Jurkat, Clone E6-1 (cell line): ENCODE results near the gene KIF26B.
"Not testable (repeated sequence)": the region's sequence is repeated elsewhere in the genome, so short reads cannot be mapped to it uniquely, and the experiment has no call there.

Experiments used
- DNase-seq: peaks from one replicate; pipeline ENCODE4 v3.0.0-alpha.2; 2011; ENCODE audit warnings: low read depth, low spot score
- H3K4me3 ChIP-seq: 2 replicates; pipeline ENCODE4 v1.5.1; 2011; ENCODE audit warnings: mild to moderate bottlenecking, low read length, control low read depth, moderate library complexity

The KIF26B gene

DNA sequence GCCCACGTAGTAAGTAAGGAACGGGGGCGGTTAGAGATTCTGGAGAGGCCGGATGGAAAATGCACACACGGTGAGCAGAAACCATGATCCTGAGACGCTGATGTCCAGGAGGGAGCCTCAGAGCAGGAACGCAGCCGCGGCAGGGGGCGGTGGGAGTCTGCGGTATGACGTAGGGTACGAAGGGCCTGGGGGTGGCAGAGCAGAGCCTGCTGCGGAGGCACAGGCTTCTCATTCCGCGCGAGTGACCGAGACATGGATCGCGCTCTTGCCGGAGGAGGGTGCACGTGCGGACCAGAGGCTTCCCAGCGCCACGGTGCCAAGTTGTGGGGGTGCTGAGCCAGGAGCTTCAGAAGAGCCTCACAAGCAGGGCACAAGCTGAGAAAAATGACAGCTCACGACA is 176.2 kb downstream of the KIF26B start:
- no peak for DNase-seq
- H3K4me3 ChIP-seq: no peak overlapping the region

- H3K4me3 ChIP-seq: no peak overlapping the region
- DNase-seq: no peak
Observed at GRCh38 chr1:245332085-245332484, 177.3 kb downstream of the KIF26B start.

- H3K4me3 ChIP-seq: no peak overlapping the region
- no peak for DNase-seq
Observed at GRCh38 chr1:245332513-245332912, 177.7 kb downstream of the KIF26B start.

DNA sequence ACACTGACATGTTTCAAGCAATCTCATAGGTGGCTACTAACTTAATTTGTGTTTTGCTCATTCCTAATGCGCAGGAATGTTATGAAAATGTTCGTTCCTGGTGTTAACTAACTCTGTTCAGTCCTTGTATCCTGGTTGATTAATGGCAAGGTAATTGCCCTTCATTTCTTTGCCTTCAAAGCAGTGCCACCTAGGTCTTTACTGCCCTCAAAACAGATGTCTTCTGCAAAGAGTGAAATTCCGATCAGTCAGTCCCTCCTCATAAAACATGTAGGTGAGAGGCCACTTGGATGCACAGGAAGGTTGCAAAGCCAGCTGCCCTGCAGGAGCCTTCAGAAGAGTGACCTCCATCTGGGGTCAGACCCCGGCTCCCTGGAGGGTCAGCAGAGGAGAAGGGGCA is 179.4 kb downstream of the KIF26B start:
- H3K4me3 ChIP-seq: no peak overlapping the region

DNA sequence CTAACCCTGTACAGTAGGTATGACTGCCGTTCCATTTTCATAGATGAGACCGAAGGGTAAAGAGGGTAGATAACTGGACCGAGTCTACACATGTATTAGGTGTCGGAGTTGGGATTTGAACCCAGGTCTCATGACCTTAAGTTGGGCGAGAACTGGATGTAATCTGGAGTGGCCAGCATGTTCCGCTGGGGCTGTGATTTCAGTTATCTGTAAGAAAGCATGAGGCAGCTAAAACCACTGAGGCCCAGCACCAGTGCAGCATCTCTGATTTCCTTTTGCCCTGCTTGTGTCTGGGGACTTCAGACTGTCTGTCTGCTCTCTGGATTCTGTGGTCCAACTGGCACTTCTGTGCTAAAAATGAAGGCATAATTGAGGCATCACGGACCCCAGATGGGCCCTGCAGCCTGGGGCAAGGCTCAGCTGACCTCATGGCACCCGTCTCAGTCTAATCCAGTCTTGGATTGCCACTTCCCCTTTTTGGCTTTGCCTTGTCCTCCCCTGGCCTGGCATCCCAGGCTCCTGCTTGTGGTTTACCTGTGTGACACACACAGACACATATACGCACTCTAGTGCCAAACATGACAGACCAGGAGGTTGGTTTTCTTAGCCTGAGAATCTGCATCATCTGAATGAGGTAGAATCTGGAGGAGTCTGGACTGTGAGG is 180.2 kb downstream of the KIF26B start:
- DNase-seq: no peak
- no peak overlapping the region for H3K4me3 ChIP-seq

More for the DNA sequence above, 179.4 kb downstream of the KIF26B start:
- DNase-seq: no peak

DNA sequence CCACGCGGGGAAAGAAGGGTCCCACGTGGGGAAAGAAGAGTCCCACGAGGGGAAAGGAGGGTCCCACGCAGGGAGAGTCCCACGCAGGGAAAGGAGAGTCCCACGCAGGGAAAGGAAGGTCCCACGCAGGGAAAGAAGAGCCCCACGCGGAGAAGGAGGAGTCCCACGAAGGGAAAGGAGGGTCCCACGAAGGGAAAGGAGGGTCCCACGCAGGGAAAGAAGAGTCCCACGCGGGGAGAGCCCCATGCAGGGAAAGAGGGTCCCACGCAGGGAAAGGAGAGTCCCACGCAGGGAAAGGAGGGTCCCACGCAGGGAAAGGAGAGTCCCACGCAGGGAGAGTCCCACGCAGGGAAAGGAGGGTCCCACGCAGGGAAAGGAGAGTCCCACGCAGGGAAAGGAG is 180.9 kb downstream of the KIF26B start:
- H3K4me3 ChIP-seq, DNase-seq: not testable (repeated sequence)

- no peak for DNase-seq
- H3K4me3 ChIP-seq: no peak overlapping the region
Observed at GRCh38 chr1:245336149-245336983, 181.6 kb downstream of the KIF26B start.

DNA sequence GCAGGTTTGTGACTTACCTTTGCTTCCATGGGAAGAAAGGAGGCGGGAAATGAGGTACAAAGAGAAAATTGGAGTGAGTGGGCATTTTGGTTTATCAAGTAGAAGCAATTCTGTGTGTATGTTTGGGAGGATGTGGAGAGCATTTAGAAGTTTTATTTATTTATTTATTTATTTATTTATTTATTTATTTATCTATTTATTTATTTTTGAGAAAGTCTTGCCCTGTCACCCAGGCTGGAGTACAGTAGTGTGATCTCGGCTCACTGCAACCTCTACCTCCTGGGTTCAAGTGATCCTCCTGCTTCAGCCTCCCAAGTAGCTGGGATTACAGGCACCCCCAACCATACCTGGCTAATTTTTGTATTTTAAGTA is 182.2 kb downstream of the KIF26B start:
- not testable (repeated sequence) for DNase-seq, H3K4me3 ChIP-seq

GRCh38 chr1:245337829-245338484 is 183.2 kb downstream of the KIF26B start:
- peak; percentile 59 for DNase-seq
- peak overlapping the region; percentile 8 for H3K4me3 ChIP-seq

DNA sequence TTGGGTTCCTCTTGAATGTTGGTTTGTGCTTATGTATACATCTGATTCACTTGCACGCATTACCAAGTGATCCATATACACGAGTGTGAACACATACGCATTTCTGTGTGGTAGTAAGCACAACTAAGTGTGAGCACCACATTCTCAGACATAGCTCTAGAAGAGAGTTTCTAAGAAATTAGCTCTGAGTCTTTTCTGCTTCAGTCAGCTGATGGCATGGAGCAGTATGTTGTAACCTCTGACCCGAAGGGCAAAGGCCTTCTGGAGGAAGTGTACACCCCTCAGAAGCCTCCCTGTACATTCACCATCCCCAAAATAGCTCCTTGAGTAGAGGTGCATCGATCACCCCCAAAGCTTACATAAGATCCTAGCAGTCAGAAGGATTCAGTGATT is 183.7 kb downstream of the KIF26B start:
- no peak overlapping the region for H3K4me3 ChIP-seq
- no peak for DNase-seq

- DNase-seq: no peak
- H3K4me3 ChIP-seq: no peak overlapping the region
Observed at GRCh38 chr1:245341743-245342142, 187.0 kb downstream of the KIF26B start.

DNA sequence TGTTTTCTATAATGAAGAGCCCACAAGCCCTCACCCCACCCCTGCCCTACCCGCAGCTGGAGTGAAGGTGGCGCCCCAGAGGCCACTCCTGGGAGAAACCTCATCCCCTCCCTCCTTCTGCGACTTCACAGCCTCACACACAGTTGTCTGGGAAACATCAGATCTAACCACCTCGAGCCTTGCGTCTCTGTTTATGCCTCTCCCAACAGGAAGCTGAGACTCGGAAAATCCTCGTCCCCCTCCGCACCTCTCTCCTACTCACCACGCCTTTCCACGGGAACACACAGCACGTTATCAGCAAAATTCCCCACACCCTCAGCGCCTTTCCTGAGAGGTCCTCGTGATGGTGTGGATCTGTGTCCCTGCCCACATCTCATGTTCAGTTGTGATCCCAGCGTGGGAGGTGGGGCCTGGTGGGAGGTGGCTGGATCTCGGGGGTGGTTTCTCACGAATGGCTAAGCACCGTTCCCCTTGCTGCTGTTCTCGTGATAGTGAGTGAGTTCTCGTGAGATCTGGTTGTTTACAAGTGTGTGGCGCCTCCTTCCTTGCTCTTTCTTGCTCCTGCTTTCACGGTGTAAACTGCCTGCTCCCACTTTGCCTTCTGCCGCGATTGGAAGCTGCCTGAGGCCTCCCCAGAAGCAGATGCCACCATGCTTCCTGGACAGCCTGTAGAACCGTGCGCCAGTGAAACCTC is 190.6 kb downstream of the KIF26B start:
- H3K4me3 ChIP-seq: no peak overlapping the region
- peak; percentile 35 for DNase-seq

GRCh38 chr1:245348626-245349025 is 193.8 kb downstream of the KIF26B start:
- no peak for DNase-seq
- H3K4me3 ChIP-seq: no peak overlapping the region

- no peak overlapping the region for H3K4me3 ChIP-seq
- DNase-seq: no peak
Observed at GRCh38 chr1:245353411-245353810, 198.6 kb downstream of the KIF26B start.

DNA sequence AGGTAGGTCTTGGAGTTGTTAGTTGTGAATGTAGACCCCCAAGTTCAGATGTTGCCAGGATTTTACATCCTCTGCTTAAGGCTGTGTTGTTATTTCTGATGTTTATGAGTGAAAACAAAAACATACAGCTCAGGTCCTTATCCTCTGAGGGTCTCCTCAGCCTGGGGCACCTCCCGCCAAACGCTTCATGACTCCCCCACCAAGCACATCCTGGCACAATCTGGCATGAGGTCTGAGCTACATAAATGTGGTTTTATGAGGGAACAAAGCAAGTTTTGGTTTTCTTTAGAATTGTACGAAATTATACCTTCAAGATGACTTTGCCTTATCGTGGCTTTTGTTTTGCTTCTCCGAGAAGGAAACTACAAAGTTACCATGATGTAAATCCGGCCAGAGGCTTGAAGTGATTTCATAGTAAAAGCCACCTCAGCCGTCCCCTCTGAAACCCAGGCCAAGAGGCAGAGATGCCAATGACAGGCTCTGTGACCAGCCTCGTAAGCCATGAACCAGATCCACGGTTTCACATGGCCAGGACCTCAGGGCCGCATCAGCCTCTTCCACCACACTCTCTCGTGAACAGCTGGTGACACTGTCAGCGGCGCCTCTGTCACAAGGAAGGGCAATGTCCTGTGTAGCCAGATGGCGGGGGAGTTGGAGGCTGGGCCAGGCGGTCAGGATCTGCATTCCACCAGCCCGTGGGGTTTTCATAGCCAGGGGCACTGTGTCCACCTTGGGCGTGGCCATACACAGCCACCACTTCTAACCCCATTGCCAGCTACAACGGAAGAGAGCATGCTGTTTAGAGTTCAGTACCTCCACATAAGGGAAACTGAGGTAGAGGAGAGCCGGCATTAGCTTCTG is 199.4 kb downstream of the KIF26B start:
- DNase-seq: no peak
- no peak overlapping the region for H3K4me3 ChIP-seq

DNA sequence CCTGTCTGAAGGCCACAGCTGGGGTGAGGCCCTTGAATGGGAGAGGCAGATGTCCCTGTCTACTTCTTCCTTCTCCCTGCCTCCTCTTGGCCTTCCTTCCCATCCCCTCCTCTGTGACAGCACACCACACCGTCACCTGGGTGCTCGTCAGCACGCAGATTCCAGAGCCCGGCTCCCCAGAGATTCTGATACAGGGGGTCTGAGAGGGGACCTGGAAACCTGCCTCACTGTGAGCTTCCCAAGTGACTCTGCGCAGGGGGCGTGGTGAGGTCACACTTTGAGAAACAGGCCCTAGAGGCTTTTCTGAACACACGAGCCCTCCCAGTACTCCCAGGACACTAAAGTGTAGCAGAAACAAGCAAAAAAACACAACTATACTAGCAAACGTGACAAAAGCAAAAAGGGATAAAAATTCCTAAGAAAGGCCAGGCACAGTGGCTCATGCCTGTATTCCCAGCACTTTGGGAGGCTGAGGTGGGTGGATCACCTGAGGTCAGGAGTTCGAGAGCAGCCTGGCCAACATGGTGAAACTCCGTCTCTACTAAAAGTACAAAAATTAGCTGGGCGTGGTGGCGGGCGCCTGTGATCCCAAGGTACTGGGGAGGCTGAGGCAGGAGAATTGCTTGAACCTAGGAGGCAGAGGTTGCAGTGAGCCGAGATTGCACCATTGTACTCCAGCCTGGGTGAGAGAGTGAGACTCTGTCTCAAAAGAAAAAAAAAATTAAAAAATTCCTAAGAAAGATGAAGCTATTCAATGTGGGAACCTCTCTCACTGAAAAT is 201.3 kb downstream of the KIF26B start:
- not testable (repeated sequence) for DNase-seq, H3K4me3 ChIP-seq

DNA sequence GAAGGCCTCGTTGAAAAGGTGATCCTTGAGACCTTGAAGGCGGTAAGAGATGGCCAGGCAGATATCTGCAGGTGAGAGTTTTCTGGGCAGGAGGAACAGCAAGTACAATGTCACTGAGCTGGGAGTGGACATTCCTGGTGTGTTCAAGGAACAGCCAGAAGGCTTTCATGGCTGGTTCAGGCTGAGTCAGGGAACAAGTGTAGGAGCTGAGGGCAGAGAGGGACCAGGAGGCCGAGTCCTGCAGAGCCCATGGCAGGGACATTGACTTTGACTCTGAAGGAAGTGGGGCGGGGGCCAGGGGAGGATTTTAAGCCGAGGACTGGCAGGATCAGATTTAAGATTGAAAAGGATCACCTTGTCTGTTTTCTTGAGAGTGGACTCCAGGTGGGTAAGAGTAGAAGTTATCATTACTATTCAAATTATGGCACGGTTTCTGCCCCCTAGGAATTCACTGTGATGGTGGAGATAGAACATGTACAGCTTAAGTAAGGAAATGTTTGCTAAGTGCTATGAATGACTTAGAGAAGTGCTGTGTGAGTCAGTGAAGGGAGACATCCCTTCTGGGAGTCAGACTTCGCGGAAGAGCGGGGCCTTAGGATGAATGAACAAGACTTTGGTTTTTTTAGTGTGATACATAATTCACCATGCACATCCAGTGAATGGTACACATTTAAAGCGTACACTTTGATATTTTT is 202.3 kb downstream of the KIF26B start:
- DNase-seq: no peak
- H3K4me3 ChIP-seq: no peak overlapping the region
